CD4-positive, alpha-beta T cell (primary cell): ENCODE data around the gene MRPS23. TPM values are rescaled to one million over a fixed set of nuclear protein-coding genes. Genes with fewer than 3 reads are reported as not detected.

Source experiments
- ATAC-seq: fragments of 200-7000 bp; cut with Tn5 transposase; one replicate; pipeline ENCODE4 v1.10.0; 2022; ENCODE audit warnings: mild to moderate bottlenecking; ENCODE audit not compliant: poor library complexity
- CTCF ChIA-PET: fragments of 350-600 bp; sonication (Branson Sonifier 250); formaldehyde crosslinking; loops from one replicate; lab custom pipeline; 2021; ENCODE audit warnings: antibody characterized with exemption, inconsistent platforms; lab: Charles Lee
- POLR2A ChIA-PET: fragments of 350-600 bp; sonication (Branson Sonifier 250); formaldehyde crosslinking; loops from one replicate; lab custom pipeline; 2021; ENCODE audit warnings: antibody characterized with exemption, inconsistent platforms; lab: Charles Lee
- DNase-seq, 14 experiments: peaks; one replicate each; pipeline ENCODE4 v3.0.0-alpha.2; 2013 to 2020; ENCODE audit warnings: mixed read lengths in 2 of 14
- H3K27ac ChIP-seq, 2 donors: one replicate each; pipeline versions ENCODE4 v1.5.1 to v1.7.0; 2013; ENCODE audit warnings: low read length in 2 of 2, low read depth in 1 of 2, mild to moderate bottlenecking in 1 of 2
- H3K27me3 ChIP-seq, 2 experiments: 1 replicate in 1 of 2; 2 replicates in 1 of 2; pipeline versions ENCODE4 v1.6.1 to v1.7.0; 2013; ENCODE audit warnings: low read length in 2 of 2, control low read depth in 1 of 2, mild to moderate bottlenecking in 1 of 2, moderate library complexity in 1 of 2; ENCODE audit not compliant: insufficient read depth in 2 of 2, control insufficient read depth in 1 of 2
- H3K36me3 ChIP-seq: one replicate; pipeline ENCODE4 v1.6.1; 2013; ENCODE audit warnings: low read length, control low read depth; ENCODE audit not compliant: insufficient read depth
- H3K4me1 ChIP-seq: one replicate; pipeline ENCODE4 v1.6.1; 2013; ENCODE audit warnings: low read length, control low read depth; ENCODE audit not compliant: insufficient read depth
- H3K4me3 ChIP-seq: one replicate; pipeline ENCODE4 v1.5.1; 2013; ENCODE audit warnings: mild to moderate bottlenecking, low read length, moderate library complexity
- H3K9me3 ChIP-seq, 2 experiments: 1 replicate in 1 of 2; 2 replicates in 1 of 2; pipeline versions ENCODE4 v1.6.1 to v1.7.0; 2013; ENCODE audit warnings: low read length in 2 of 2, mild to moderate bottlenecking in 2 of 2, control low read depth in 1 of 2, moderate library complexity in 1 of 2; ENCODE audit not compliant: control insufficient read depth in 1 of 2, insufficient read depth in 1 of 2
- H3K27ac Mint-ChIP-seq: one replicate; pipeline ENCODE4 v1.8.0; 2020; ENCODE audit warnings: mixed read lengths
- H3K27me3 Mint-ChIP-seq: one replicate; pipeline ENCODE4 v1.8.0; 2021; ENCODE audit warnings: mixed read lengths
- H3K36me3 Mint-ChIP-seq: one replicate; pipeline ENCODE4 v1.8.0; 2021; ENCODE audit warnings: low read depth, mixed read lengths
- H3K4me1 Mint-ChIP-seq: one replicate; pipeline ENCODE4 v1.8.0; 2021; ENCODE audit warnings: low read depth, mixed read lengths
- H3K4me3 Mint-ChIP-seq: one replicate; pipeline ENCODE4 v1.8.0; 2020; ENCODE audit warnings: mild to moderate bottlenecking, mixed read lengths
- H3K9me3 Mint-ChIP-seq: one replicate; pipeline ENCODE4 v1.8.0; 2020; ENCODE audit warnings: mixed read lengths
- intact Hi-C, 2 experiments: fragments of 100-400 bp; cut with DNase I in 1 of 2; cut with micrococcal nuclease in 1 of 2; formaldehyde crosslinking; loops; one replicate each; pipeline versions ENCODE4 v1.15.1 to v1.9.0; 2023 to 2025; cut with DNase I, micrococcal nuclease
- total RNA-seq, 174 experiments: library from RNA in 2 of 174; stranded (reverse) in 2 of 174; gene quantifications; one replicate each; pipeline ENCODE4 v1.2.3 and lab custom pipeline; 2021 to 2026
- TF ChIP-seq, protein P1 (sequence below): fragments of 200-600 bp; IDR thresholded peaks from one replicate; pipeline ENCODE4 v1.8.0; 2022; ENCODE audit warnings: antibody characterized with exemption, mild to moderate bottlenecking

The MRPS23 gene
- total RNA-seq, 2 experiments from 2014 or later = 14.6 to 14.7 TPM

DNA sequence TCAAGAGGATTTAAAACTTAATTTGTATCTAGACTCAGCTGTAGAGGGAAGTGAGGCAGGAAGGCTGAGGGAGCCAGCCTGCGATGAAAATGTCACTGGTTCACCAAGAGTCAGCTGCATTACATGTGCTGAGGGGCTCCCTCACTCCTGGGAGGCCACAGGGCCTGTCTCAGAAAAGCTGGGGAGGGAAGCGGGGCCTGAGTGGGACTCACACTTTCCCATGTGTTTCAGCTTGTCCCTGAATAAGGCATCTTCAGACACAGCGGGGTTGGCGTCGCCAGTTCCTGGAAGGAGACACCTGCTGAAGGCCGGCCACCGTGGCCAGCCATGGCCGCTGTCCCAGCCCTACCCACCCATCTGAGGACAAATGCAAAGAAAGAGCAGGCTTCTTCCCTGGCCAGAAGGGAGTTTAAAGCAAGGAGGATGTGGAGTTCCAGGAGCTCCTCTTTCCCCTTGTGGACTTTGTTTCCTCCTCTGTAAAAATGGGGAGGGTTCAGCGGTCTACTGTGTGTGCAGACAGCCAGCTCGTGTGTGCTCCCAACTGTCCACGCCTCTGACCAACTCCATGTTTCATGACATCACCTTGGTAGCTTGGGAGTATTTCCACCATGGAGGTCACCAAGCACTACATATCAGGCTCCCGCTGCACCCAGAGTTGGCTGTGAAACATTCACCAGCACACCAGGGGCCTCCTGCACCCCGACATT, 19.2 kb upstream of the MRPS23 start:
- TF ChIP-seq, protein P1, sequence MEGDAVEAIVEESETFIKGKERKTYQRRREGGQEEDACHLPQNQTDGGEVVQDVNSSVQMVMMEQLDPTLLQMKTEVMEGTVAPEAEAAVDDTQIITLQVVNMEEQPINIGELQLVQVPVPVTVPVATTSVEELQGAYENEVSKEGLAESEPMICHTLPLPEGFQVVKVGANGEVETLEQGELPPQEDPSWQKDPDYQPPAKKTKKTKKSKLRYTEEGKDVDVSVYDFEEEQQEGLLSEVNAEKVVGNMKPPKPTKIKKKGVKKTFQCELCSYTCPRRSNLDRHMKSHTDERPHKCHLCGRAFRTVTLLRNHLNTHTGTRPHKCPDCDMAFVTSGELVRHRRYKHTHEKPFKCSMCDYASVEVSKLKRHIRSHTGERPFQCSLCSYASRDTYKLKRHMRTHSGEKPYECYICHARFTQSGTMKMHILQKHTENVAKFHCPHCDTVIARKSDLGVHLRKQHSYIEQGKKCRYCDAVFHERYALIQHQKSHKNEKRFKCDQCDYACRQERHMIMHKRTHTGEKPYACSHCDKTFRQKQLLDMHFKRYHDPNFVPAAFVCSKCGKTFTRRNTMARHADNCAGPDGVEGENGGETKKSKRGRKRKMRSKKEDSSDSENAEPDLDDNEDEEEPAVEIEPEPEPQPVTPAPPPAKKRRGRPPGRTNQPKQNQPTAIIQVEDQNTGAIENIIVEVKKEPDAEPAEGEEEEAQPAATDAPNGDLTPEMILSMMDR = no peak
- ChIA-PET CTCF (no interaction called here), POLR2A (no interaction called here)
- DNase-seq (no peak), ATAC-seq (no peak)
- H3K9me3 ChIP-seq = no peaks in the 10 kb centered on the region
- Mint-ChIP-seq H3K9me3 (no peaks in the 10 kb centered on the region), H3K27ac (no peak overlapping the region), H3K36me3 (no peaks in the 10 kb centered on the region), H3K27me3 (peaks cover 15% of the 10 kb centered on the region), H3K4me1 (peaks cover 12% of the 10 kb centered on the region), H3K4me3 (no peak overlapping the region)
- H3K27me3 ChIP-seq = peaks cover 0 to 13% of the 10 kb centered on the region in 2 experiments
- intact Hi-C loops = no loop called here
- H3K36me3 ChIP-seq = no peaks in the 10 kb centered on the region
- peaks cover 21% of the 10 kb centered on the region for H3K4me1 ChIP-seq
- H3K4me3 ChIP-seq = no peak overlapping the region
- H3K27ac ChIP-seq = no peak overlapping the region

DNA sequence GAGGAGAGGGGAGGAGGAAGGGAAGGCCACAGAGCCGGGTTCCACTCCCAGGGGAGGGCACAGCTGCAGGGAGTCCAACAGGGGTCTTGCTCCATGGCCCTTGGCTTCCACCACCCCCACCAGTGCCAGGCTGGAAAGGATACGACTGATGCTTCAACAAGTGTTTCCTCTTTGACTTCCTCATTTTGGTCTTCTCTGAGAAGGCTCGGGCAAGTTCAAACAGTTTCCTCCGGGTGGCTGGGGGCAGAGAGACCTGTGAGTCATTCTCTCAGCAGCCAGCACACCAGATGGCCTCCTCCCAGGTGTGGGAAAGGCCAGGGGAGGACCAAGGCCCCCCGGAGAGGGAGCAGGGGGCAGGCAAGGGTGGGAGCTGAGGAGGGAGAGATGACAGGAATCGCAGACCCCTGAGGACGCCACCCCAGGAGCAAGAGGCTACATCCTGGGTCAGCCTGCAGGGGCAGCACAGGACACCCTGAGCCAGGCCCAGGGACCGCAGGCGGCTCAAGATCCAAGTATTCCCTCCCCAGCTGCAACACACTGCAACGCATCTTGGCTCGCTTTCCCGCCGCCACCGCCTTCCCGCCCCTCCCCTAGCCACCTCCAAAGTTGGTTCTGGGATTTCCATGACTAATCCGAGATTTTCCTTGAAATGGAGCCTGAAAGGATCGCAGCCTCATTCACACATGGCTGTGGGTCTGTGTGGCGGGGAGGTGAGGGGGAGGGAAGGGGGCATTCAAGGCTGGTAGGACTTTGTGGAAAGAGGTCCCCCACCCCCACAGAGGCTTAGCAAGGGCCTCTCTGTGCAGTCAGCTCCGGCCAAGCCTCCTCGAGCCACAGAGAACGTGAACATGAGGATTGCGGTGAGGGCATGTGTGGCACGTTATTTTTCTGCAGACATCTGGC, 18.4 kb upstream of the MRPS23 start:
- peaks cover 0 to 6% of the 10 kb centered on the region in 2 experiments for H3K27me3 ChIP-seq
- Mint-ChIP-seq H3K27me3 (peaks cover 7% of the 10 kb centered on the region), H3K4me1 (peaks cover 7% of the 10 kb centered on the region), H3K9me3 (no peaks in the 10 kb centered on the region), H3K36me3 (no peaks in the 10 kb centered on the region), H3K27ac (no peak overlapping the region), H3K4me3 (no peak overlapping the region)
- CTCF ChIA-PET = no interaction called here
- H3K4me1 ChIP-seq = peaks cover 13% of the 10 kb centered on the region
- H3K9me3 ChIP-seq = no peaks in the 10 kb centered on the region
- POLR2A ChIA-PET = no interaction called here
- ATAC-seq = peak; percentile 61
- H3K4me3 ChIP-seq = no peak overlapping the region
- intact Hi-C loops = no loop called here
- peak in 5 of 14 experiments; percentile 38 to 63 (median 41) for DNase-seq
- TF ChIP-seq, protein P1 = no peak
- no peak overlapping the region for H3K27ac ChIP-seq
- H3K36me3 ChIP-seq = no peaks in the 10 kb centered on the region

- POLR2A ChIA-PET = no interaction called here
- ATAC-seq = no peak
- H3K4me3 ChIP-seq = no peak overlapping the region
- Mint-ChIP-seq H3K27ac (no peak overlapping the region), H3K27me3 (no peaks in the 10 kb centered on the region), H3K4me1 (peaks cover 7% of the 10 kb centered on the region), H3K9me3 (no peaks in the 10 kb centered on the region), H3K36me3 (no peaks in the 10 kb centered on the region), H3K4me3 (no peak overlapping the region)
- no peaks in the 10 kb centered on the region for H3K9me3 ChIP-seq
- CTCF ChIA-PET = no interaction called here
- intact Hi-C loops = no loop called here
- no peak for DNase-seq
- peaks cover 14% of the 10 kb centered on the region for H3K4me1 ChIP-seq
- TF ChIP-seq, protein P1 = no peak
- peaks cover 4 to 7% of the 10 kb centered on the region in 2 experiments for H3K27me3 ChIP-seq
- H3K27ac ChIP-seq = no peak overlapping the region
- no peaks in the 10 kb centered on the region for H3K36me3 ChIP-seq
Measured at GRCh38 chr17:57867126-57867525, 17.3 kb upstream of the MRPS23 start.
